HEK293 (cell line): ENCODE data around the gene IGF2BP1.

Experiments
- CTCF ChIA-PET: fragments of 350-600 bp; formaldehyde crosslinking; extraction: SDS; loops from one replicate; lab custom pipeline; 2021; ENCODE audit warnings: antibody characterized with exemption; lab: Yijun Ruan, JAX
- POLR2A ChIA-PET: fragments of 300-600 bp; formaldehyde crosslinking; extraction: SDS; loops from one replicate; lab custom pipeline; 2020; ENCODE audit warnings: antibody characterized with exemption, inconsistent platforms; lab: Yijun Ruan, JAX
- H3K27ac ChIP-seq: fragments of 200-500 bp; sonication (Bioruptor generic); 2 replicates; pipeline ENCODE4 v1.5.1; 2014; ENCODE audit warnings: low read depth, low read length, control low read depth, inconsistent platforms; ENCODE audit errors: extremely low read depth
- H3K36me3 ChIP-seq, 2 experiments: fragments of 200-500 bp in 1 of 2; sonication (Bioruptor generic) in 1 of 2; 1 replicate in 1 of 2; 2 replicates in 1 of 2; pipeline ENCODE4 v1.5.1; 2014 to 2017; ENCODE audit warnings: inconsistent platforms in 2 of 2, low read length in 2 of 2; ENCODE audit not compliant: control insufficient read depth in 2 of 2, insufficient read depth in 1 of 2
- H3K4me1 ChIP-seq: fragments of 200-500 bp; sonication (Bioruptor generic); 2 replicates; pipeline ENCODE4 v1.5.1; 2014; ENCODE audit warnings: mild to moderate bottlenecking, low read length, inconsistent platforms; ENCODE audit not compliant: control insufficient read depth, insufficient read depth
- H3K4me3 ChIP-seq: 2 replicates; pipeline ENCODE4 v1.5.1; 2011; ENCODE audit warnings: low read depth, mild to moderate bottlenecking, control low read depth, low read length, moderate library complexity
- H3K9me3 ChIP-seq: fragments of 200-500 bp; sonication (Bioruptor generic); 2 replicates; pipeline ENCODE4 v1.5.1; 2014; ENCODE audit warnings: low read depth, low read length, inconsistent platforms; ENCODE audit not compliant: control insufficient read depth, insufficient read depth
- BCL11A ChIP-seq: fragments of 450-650 bp; formaldehyde crosslinking; IDR thresholded peaks from 2 replicates; pipeline ENCODE4 v1.5.1; 2016; ENCODE audit warnings: low read depth, missing biosample characterization, missing genetic modification characterization
- KLF10 ChIP-seq: fragments of 450-650 bp; IDR thresholded peaks from 2 replicates; pipeline ENCODE4 v1.5.1; 2018; ENCODE audit warnings: missing biosample characterization, mild to moderate bottlenecking, missing genetic modification characterization
- MZF1 ChIP-seq: fragments of 450-650 bp; formaldehyde crosslinking; IDR thresholded peaks from 2 replicates; pipeline ENCODE4 v1.5.1; 2017; ENCODE audit warnings: missing biosample characterization, missing genetic modification characterization, borderline replicate concordance
- OSR2 ChIP-seq: fragments of 450-650 bp; formaldehyde crosslinking; IDR thresholded peaks from 2 replicates; pipeline ENCODE4 v1.5.1; 2016; ENCODE audit warnings: missing biosample characterization, missing genetic modification characterization
- PRDM1 ChIP-seq: fragments of 450-650 bp; formaldehyde crosslinking; IDR thresholded peaks from 2 replicates; pipeline ENCODE4; 2016; ENCODE audit warnings: missing biosample characterization, missing genetic modification characterization
- SCRT1 ChIP-seq: fragments of 450-650 bp; formaldehyde crosslinking; IDR thresholded peaks from 2 replicates; pipeline ENCODE4 v1.5.1; 2016; ENCODE audit warnings: missing biosample characterization, missing genetic modification characterization, borderline replicate concordance
- SCRT2 ChIP-seq: fragments of 450-650 bp; formaldehyde crosslinking; IDR thresholded peaks from 2 replicates; pipeline ENCODE4 v1.5.1; 2016; ENCODE audit warnings: missing biosample characterization, missing genetic modification characterization
- SETDB1 ChIP-seq: IDR thresholded peaks from one replicate; pipeline ENCODE4 v1.6.1; 2017; ENCODE audit warnings: mild to moderate bottlenecking, low read length, moderate library complexity, mixed read lengths; ENCODE audit not compliant: insufficient read length
- SP7 ChIP-seq: fragments of 450-650 bp; formaldehyde crosslinking; IDR thresholded peaks from 2 replicates; pipeline ENCODE4 v1.5.1; 2016; ENCODE audit warnings: missing biosample characterization, missing genetic modification characterization
- ZBTB21 ChIP-seq: fragments of 450-650 bp; formaldehyde crosslinking; IDR thresholded peaks from 2 replicates; pipeline ENCODE4 v1.5.1; 2017; ENCODE audit warnings: missing biosample characterization, missing genetic modification characterization
- ZBTB6 ChIP-seq: fragments of 450-650 bp; formaldehyde crosslinking; IDR thresholded peaks from 2 replicates; pipeline ENCODE4 v1.5.1; 2017; ENCODE audit warnings: missing biosample characterization, missing genetic modification characterization
- ZFP41 ChIP-seq: fragments of 450-650 bp; formaldehyde crosslinking; IDR thresholded peaks from 2 replicates; pipeline ENCODE4 v1.5.1; 2016; ENCODE audit warnings: missing biosample characterization, missing genetic modification characterization, borderline replicate concordance
- ZNF140 ChIP-seq: fragments of 450-650 bp; formaldehyde crosslinking; IDR thresholded peaks from 2 replicates; pipeline ENCODE4 v1.5.1; 2016; ENCODE audit warnings: missing biosample characterization, missing genetic modification characterization
- ZNF157 ChIP-seq: fragments of 450-650 bp; formaldehyde crosslinking; IDR thresholded peaks from 2 replicates; pipeline ENCODE4 v1.5.1; 2016; ENCODE audit warnings: missing biosample characterization, missing genetic modification characterization
- ZNF174 ChIP-seq: fragments of 450-650 bp; formaldehyde crosslinking; IDR thresholded peaks from 2 replicates; pipeline ENCODE4 v1.5.0; 2017; ENCODE audit warnings: missing biosample characterization, mild to moderate bottlenecking, missing genetic modification characterization
- ZNF214 ChIP-seq: fragments of 450-650 bp; formaldehyde crosslinking; IDR thresholded peaks from 2 replicates; pipeline ENCODE4 v1.5.1; 2017; ENCODE audit warnings: missing biosample characterization, mild to moderate bottlenecking, missing genetic modification characterization, borderline replicate concordance
- ZNF335 ChIP-seq: fragments of 450-650 bp; formaldehyde crosslinking; conservative IDR thresholded peaks from 2 replicates; pipeline ENCODE4 v1.5.1; 2016; ENCODE audit warnings: missing biosample characterization, missing genetic modification characterization
- ZNF529 ChIP-seq: fragments of 450-650 bp; formaldehyde crosslinking; IDR thresholded peaks from 2 replicates; pipeline ENCODE4 v1.5.1; 2017; ENCODE audit warnings: missing genetic modification characterization, missing biosample characterization; ENCODE audit not compliant: insufficient replicate concordance
- ZNF544 ChIP-seq: fragments of 450-650 bp; formaldehyde crosslinking; IDR thresholded peaks from 2 replicates; pipeline ENCODE4 v1.5.0; 2017; ENCODE audit warnings: missing biosample characterization, missing genetic modification characterization
- ZNF626 ChIP-seq: fragments of 450-650 bp; sonication (Bioruptor Pico); formaldehyde crosslinking; IDR thresholded peaks from 2 replicates; pipeline ENCODE4 v1.5.1; 2018; ENCODE audit warnings: missing biosample characterization, missing genetic modification characterization, inconsistent platforms
- ZNF629 ChIP-seq: fragments of 450-650 bp; formaldehyde crosslinking; IDR thresholded peaks from 2 replicates; pipeline ENCODE4 v1.5.1; 2017; ENCODE audit warnings: missing biosample characterization, missing genetic modification characterization
- ZNF76 ChIP-seq: fragments of 450-650 bp; formaldehyde crosslinking; IDR thresholded peaks from 2 replicates; pipeline ENCODE4; 2016; ENCODE audit warnings: low read depth, missing biosample characterization, missing genetic modification characterization, borderline replicate concordance
- ZNF785 ChIP-seq: fragments of 450-650 bp; formaldehyde crosslinking; IDR thresholded peaks from 2 replicates; pipeline ENCODE4 v1.5.1; 2016; ENCODE audit warnings: missing biosample characterization, missing genetic modification characterization
- ZSCAN5A ChIP-seq: fragments of 450-650 bp; formaldehyde crosslinking; IDR thresholded peaks from 2 replicates; pipeline ENCODE4 v1.5.1; 2016; ENCODE audit warnings: missing biosample characterization, missing genetic modification characterization
- TF ChIP-seq, protein P1 (sequence below): fragments of 450-650 bp; formaldehyde crosslinking; IDR thresholded peaks from 2 replicates; pipeline ENCODE4 v1.5.1; 2017; ENCODE audit warnings: missing biosample characterization, missing genetic modification characterization
- TF ChIP-seq, protein P2 (sequence below): fragments of 450-650 bp; formaldehyde crosslinking; IDR thresholded peaks from 2 replicates; pipeline ENCODE4 v1.5.1; 2016; ENCODE audit warnings: missing biosample characterization, missing genetic modification characterization
- TF ChIP-seq, protein P3 (sequence below): fragments of 450-650 bp; formaldehyde crosslinking; IDR thresholded peaks from 2 replicates; pipeline ENCODE4 v1.5.1; 2016; ENCODE audit warnings: missing biosample characterization, missing genetic modification characterization

Gene IGF2BP1

DNA sequence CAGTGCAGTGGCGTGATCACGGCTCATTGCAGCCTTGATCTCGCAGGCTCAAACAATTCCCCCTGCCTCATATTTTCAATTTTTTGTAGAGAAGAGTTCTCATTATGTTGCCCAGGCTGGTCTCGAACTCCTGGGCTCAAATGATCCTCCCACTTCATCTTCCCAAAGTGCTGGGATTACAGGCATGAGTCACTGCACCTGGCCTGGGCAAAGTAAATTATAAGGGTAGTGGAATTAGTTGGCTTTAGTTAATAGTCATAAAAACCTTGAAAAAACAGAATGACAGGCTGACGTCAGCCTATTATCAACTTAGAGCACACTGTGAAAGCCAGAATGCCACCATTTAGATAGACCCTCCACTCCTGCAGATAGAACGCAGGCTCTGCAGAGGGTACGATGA is 91.9 kb downstream of the IGF2BP1 start (continued):
- TF ChIP-seq ZBTB21 (no peak), ZNF140 (tag by site-specific recombination) (no peak), MZF1 (tag by site-specific recombination) (no peak), ZNF629 (tag by site-specific recombination) (peak; percentile 51), KLF10 (no peak), ZNF529 (tag by site-specific recombination) (no peak), PRDM1 (tag by site-specific recombination) (no peak), ZSCAN5A (tag by site-specific recombination) (no peak), ZNF544 (tag by site-specific recombination) (no peak), ZNF174 (no peak)
- TF ChIP-seq, protein P1, sequence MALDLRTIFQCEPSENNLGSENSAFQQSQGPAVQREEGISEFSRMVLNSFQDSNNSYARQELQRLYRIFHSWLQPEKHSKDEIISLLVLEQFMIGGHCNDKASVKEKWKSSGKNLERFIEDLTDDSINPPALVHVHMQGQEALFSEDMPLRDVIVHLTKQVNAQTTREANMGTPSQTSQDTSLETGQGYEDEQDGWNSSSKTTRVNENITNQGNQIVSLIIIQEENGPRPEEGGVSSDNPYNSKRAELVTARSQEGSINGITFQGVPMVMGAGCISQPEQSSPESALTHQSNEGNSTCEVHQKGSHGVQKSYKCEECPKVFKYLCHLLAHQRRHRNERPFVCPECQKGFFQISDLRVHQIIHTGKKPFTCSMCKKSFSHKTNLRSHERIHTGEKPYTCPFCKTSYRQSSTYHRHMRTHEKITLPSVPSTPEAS (tag by site-specific recombination) = no peak
- TF ChIP-seq, protein P2, sequence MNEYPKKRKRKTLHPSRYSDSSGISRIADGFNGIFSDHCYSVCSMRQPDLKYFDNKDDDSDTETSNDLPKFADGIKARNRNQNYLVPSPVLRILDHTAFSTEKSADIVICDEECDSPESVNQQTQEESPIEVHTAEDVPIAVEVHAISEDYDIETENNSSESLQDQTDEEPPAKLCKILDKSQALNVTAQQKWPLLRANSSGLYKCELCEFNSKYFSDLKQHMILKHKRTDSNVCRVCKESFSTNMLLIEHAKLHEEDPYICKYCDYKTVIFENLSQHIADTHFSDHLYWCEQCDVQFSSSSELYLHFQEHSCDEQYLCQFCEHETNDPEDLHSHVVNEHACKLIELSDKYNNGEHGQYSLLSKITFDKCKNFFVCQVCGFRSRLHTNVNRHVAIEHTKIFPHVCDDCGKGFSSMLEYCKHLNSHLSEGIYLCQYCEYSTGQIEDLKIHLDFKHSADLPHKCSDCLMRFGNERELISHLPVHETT = no peak

DNA sequence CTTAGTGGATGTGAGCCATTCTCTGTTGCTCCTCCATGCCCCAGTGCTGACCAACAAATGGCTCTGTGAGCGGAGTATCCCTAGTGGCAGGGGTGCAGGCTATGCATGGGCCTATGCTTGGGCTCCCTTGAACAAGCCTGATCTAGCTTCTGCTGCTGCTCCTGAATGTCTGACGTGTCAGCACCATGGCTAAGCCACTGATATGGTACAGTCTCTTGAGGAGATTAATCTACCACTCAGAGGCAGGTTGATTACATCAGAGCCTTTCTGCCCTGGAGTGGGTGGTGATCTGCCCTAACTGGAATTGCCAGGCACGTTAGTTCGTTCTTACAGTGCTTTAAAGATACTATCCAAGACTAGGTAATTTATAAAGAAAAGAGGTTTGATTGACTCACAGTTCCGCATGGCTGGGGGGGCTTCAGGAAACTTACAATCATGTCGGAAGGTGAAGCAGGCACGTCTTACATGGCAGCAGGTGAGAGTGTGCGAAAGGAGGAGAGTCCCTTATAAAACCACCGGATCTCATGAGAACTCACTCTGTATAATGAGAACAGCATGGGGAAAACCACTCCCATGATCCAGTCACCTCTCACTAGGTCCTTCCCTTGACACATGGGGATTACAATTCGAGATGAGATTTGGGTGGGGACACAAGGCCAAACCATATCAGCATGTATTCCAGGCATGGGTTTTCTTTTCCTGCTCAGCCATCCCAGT is 93.9 kb downstream of the IGF2BP1 start:
- Histone ChIP-seq H3K4me3 (no peak overlapping the region), H3K4me1 (no peaks in the 10 kb centered on the region), H3K36me3 (no peaks in the 10 kb centered on the region), H3K9me3 (no peaks in the 10 kb centered on the region; the same call in 1 of the 2 replicates), H3K27ac (no peak overlapping the region)
- POLR2A ChIA-PET = no interaction called here
- CTCF ChIA-PET = no interaction called here
- TF ChIP-seq ZNF157 (no peak), ZNF626 (no peak), SCRT2 (tag by site-specific recombination) (no peak), SETDB1 (peak; percentile 30), MZF1 (tag by site-specific recombination) (no peak), ZFP41 (tag by site-specific recombination) (no peak), ZNF335 (tag by site-specific recombination) (no peak), ZNF214 (tag by site-specific recombination) (no peak), BCL11A (tag by site-specific recombination) (no peak), OSR2 (0 out of 2 replicates have a peak, but pooled peaks have one; percentile 8), SP7 (tag by site-specific recombination) (no peak), ZSCAN5A (tag by site-specific recombination) (0 out of 2 replicates have a peak, but pooled peaks have one; percentile 19), ZNF76 (tag by site-specific recombination) (no peak), ZNF785 (tag by site-specific recombination) (no peak), SCRT1 (no peak), ZBTB6 (no peak)
- TF ChIP-seq, protein P3, sequence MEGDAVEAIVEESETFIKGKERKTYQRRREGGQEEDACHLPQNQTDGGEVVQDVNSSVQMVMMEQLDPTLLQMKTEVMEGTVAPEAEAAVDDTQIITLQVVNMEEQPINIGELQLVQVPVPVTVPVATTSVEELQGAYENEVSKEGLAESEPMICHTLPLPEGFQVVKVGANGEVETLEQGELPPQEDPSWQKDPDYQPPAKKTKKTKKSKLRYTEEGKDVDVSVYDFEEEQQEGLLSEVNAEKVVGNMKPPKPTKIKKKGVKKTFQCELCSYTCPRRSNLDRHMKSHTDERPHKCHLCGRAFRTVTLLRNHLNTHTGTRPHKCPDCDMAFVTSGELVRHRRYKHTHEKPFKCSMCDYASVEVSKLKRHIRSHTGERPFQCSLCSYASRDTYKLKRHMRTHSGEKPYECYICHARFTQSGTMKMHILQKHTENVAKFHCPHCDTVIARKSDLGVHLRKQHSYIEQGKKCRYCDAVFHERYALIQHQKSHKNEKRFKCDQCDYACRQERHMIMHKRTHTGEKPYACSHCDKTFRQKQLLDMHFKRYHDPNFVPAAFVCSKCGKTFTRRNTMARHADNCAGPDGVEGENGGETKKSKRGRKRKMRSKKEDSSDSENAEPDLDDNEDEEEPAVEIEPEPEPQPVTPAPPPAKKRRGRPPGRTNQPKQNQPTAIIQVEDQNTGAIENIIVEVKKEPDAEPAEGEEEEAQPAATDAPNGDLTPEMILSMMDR (tag by site-specific recombination) = no peak
